ENCODE data around the gene SUMF1.

DNA sequence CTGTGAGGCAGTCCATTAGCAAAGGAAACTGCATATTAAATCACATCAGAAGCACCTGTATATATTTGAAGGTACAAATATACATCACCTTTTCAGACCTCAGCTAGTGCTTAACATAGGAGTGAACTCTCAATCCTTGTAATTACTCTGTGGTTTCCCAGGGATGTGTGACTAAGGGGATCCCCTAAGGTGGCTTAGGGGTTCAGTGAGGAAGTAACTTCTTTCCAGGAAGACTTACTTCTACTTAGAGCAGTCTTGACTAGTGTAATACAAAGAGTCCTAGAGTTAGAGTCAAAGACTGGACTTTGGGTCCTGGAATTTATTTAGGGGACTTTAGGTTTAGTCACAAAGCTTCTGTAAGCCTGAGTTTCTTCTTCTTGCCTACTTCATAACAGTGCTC is 8.7 kb upstream of the SUMF1 start:
- TF ChIP-seq, protein P1, sequence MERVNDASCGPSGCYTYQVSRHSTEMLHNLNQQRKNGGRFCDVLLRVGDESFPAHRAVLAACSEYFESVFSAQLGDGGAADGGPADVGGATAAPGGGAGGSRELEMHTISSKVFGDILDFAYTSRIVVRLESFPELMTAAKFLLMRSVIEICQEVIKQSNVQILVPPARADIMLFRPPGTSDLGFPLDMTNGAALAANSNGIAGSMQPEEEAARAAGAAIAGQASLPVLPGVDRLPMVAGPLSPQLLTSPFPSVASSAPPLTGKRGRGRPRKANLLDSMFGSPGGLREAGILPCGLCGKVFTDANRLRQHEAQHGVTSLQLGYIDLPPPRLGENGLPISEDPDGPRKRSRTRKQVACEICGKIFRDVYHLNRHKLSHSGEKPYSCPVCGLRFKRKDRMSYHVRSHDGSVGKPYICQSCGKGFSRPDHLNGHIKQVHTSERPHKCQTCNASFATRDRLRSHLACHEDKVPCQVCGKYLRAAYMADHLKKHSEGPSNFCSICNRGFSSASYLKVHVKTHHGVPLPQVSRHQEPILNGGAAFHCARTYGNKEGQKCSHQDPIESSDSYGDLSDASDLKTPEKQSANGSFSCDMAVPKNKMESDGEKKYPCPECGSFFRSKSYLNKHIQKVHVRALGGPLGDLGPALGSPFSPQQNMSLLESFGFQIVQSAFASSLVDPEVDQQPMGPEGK (CRISPR knock-in tag; IDR thresholded peaks at IDR 0.05; ENCODE audit: borderline replicate concordance), result no peak
- TF ChIP-seq, protein P2, sequence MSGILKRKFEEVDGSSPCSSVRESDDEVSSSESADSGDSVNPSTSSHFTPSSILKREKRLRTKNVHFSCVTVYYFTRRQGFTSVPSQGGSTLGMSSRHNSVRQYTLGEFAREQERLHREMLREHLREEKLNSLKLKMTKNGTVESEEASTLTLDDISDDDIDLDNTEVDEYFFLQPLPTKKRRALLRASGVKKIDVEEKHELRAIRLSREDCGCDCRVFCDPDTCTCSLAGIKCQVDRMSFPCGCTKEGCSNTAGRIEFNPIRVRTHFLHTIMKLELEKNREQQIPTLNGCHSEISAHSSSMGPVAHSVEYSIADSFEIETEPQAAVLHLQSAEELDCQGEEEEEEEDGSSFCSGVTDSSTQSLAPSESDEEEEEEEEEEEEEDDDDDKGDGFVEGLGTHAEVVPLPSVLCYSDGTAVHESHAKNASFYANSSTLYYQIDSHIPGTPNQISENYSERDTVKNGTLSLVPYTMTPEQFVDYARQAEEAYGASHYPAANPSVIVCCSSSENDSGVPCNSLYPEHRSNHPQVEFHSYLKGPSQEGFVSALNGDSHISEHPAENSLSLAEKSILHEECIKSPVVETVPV (CRISPR knock-in tag; IDR thresholded peaks at IDR 0.05), result no peak
- TF ChIP-seq ESRRG (CRISPR knock-in tag; IDR thresholded peaks at IDR 0.05) (no peak), ZFP30 (CRISPR knock-in tag; IDR thresholded peaks at IDR 0.05) (no peak), RARB (CRISPR knock-in tag; IDR thresholded peaks at IDR 0.05) (no peak), ZNF565 (CRISPR knock-in tag; conservative IDR thresholded peaks at IDR 0.05; ENCODE audit: low read depth) (no peak), GLIS3 (CRISPR knock-in tag; IDR thresholded peaks at IDR 0.05) (no peak), ZNF8 (CRISPR knock-in tag; IDR thresholded peaks at IDR 0.05) (no peak), TCF4 (CRISPR knock-in tag; IDR thresholded peaks at IDR 0.05; ENCODE audit: borderline replicate concordance) (no peak), SNAI2 (CRISPR knock-in tag; IDR thresholded peaks at IDR 0.05) (no peak)
- TF ChIP-seq, protein P3, sequence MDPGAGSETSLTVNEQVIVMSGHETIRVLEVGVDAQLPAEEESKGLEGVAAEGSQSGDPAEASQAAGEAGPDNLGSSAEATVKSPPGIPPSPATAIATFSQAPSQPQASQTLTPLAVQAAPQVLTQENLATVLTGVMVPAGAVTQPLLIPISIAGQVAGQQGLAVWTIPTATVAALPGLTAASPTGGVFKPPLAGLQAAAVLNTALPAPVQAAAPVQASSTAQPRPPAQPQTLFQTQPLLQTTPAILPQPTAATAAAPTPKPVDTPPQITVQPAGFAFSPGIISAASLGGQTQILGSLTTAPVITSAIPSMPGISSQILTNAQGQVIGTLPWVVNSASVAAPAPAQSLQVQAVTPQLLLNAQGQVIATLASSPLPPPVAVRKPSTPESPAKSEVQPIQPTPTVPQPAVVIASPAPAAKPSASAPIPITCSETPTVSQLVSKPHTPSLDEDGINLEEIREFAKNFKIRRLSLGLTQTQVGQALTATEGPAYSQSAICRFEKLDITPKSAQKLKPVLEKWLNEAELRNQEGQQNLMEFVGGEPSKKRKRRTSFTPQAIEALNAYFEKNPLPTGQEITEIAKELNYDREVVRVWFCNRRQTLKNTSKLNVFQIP (CRISPR knock-in tag; IDR thresholded peaks at IDR 0.05; ENCODE audit: borderline replicate concordance, low read depth), result no peak
